HepG2 (cell line): Measurements from ENCODE around the gene SPDL1. TPM values are rescaled to one million over a fixed set of nuclear protein-coding genes. Genes with fewer than 3 reads are reported as not detected.

Source experiments
- ATAC-seq: fragments of 200-7000 bp; cut with Tn5 transposase; 3 replicates; pipeline ENCODE4 v1.9.1; 2020; ENCODE audit warnings: mild to moderate bottlenecking, moderate library complexity
- BruUV-seq: library from RNA; stranded (reverse); fragments of 400-500 nt; replicated peaks from 2 replicates; lab custom pipeline; 2021; lab: Mats Ljungman, UMichigan
- CTCF ChIA-PET: fragments of 300-600 bp; formaldehyde crosslinking; extraction: SDS; loops from one replicate; lab custom pipeline; 2021; ENCODE audit warnings: low total read pairs, inconsistent platforms, low intra/inter-chr PET ratio; lab: Yijun Ruan, JAX
- POLR2A ChIA-PET: fragments of 350-600 bp; sonication (Branson Sonifier 250); formaldehyde crosslinking; loops from one replicate; lab custom pipeline; 2020; ENCODE audit warnings: antibody characterized with exemption, inconsistent platforms; lab: Yijun Ruan, JAX
- DNase-seq: peaks from one replicate; pipeline ENCODE4 v3.0.0-alpha.2; 2015; ENCODE audit warnings: low spot score
- FAIRE-seq: peaks from 3 replicates; lab custom pipeline; 2011; peaks lifted over from hg19 to GRCh38; lab: Jason Lieb, UNC
- H2AFZ ChIP-seq: one replicate; pipeline ENCODE4 v1.6.1; 2011; ENCODE audit warnings: low read length, inconsistent platforms
- H3K27ac ChIP-seq: fragments of 300-600 bp; 3 replicates; pipeline ENCODE4 v1.8.0; 2011; ENCODE audit warnings: mixed run types, mild to moderate bottlenecking, mixed read lengths, low read length, inconsistent platforms; ENCODE audit not compliant: insufficient read depth; ENCODE audit errors: extremely low read length
- H3K27me3 ChIP-seq, 2 experiments: fragments of 200-600 bp in 1 of 2; 2 replicates in 1 of 2; 3 replicates in 1 of 2; pipeline versions ENCODE4 v1.6.0 to v1.8.0; 2011; ENCODE audit warnings: low read length in 2 of 2, mild to moderate bottlenecking in 2 of 2, moderate library complexity in 2 of 2, inconsistent platforms in 1 of 2; ENCODE audit not compliant: insufficient read depth in 2 of 2, control insufficient read depth in 1 of 2
- H3K36me3 ChIP-seq, 2 experiments: fragments of 200-600 bp in 1 of 2; replicated peaks in 1 of 2; 2 replicates in 1 of 2; 3 replicates in 1 of 2; pipeline versions ENCODE4 v1.5.1 to v1.8.0; 2011; ENCODE audit warnings: low read length in 2 of 2, inconsistent platforms in 1 of 2; ENCODE audit not compliant: insufficient read depth in 2 of 2, control insufficient read depth in 1 of 2
- H3K4me1 ChIP-seq: 2 replicates; pipeline ENCODE4 v1.5.1; 2012; ENCODE audit warnings: low read length, inconsistent platforms; ENCODE audit not compliant: insufficient read depth
- H3K4me2 ChIP-seq: 2 replicates; pipeline ENCODE4 v1.6.0; 2011; ENCODE audit warnings: low read depth, low read length, inconsistent platforms
- H3K4me3 ChIP-seq, 3 experiments: fragments of 200-600 bp in 1 of 3; sonication (generic), shearing (Covaris generic) in 1 of 3; replicated peaks in 1 of 3; 2 replicates each; pipeline ENCODE4 v1.5.1; 2011 to 2016; ENCODE audit warnings: low read length in 3 of 3, inconsistent platforms in 2 of 3, low read depth in 2 of 3, mild to moderate bottlenecking in 2 of 3, control low read depth in 1 of 3, mixed read lengths in 1 of 3; ENCODE audit not compliant: insufficient read depth in 1 of 3
- H3K79me2 ChIP-seq: one replicate; pipeline ENCODE4 v1.6.1; 2011; ENCODE audit warnings: low read length, inconsistent platforms; ENCODE audit not compliant: insufficient read depth
- H3K9ac ChIP-seq: 2 replicates; pipeline ENCODE4 v1.6.0; 2011; ENCODE audit warnings: mild to moderate bottlenecking, low read depth, low read length, inconsistent platforms; ENCODE audit not compliant: insufficient read depth
- H3K9me3 ChIP-seq: 2 replicates; pipeline ENCODE4 v1.5.1; 2012; ENCODE audit warnings: mild to moderate bottlenecking, low read length
- H4K20me1 ChIP-seq: 2 replicates; pipeline ENCODE4 v1.6.0; 2011; ENCODE audit warnings: inconsistent platforms, mild to moderate bottlenecking, low read length, moderate library complexity; ENCODE audit not compliant: insufficient read depth
- FOXA3 ChIP-seq: IDR thresholded peaks from 2 replicates; pipeline ENCODE4 v1.6.1; 2016; ENCODE audit warnings: missing genetic modification reagents, missing compliant biosample characterization
- MEIS2 ChIP-seq: sonication (generic); formaldehyde crosslinking; IDR thresholded peaks from 2 replicates; pipeline ENCODE4 v1.9.0; 2021; ENCODE audit warnings: mild to moderate bottlenecking, missing genetic modification reagents
- RARA ChIP-seq: IDR thresholded peaks from 2 replicates; pipeline ENCODE4 v1.6.1; 2016; ENCODE audit warnings: missing genetic modification reagents, missing compliant biosample characterization
- SP5 ChIP-seq: IDR thresholded peaks from 2 replicates; pipeline ENCODE4 v1.6.1; 2016; ENCODE audit warnings: low read depth, borderline replicate concordance
- THAP11 ChIP-seq: IDR thresholded peaks from 2 replicates; pipeline ENCODE4 v1.6.1; 2016; ENCODE audit warnings: missing biosample characterization, missing genetic modification reagents
- ZBTB1 ChIP-seq: sonication (generic); formaldehyde crosslinking; IDR thresholded peaks from 2 replicates; pipeline ENCODE4 v1.4.0; 2020; ENCODE audit warnings: missing genetic modification reagents, borderline replicate concordance
- ZNF33A ChIP-seq: sonication (generic); formaldehyde crosslinking; IDR thresholded peaks from 2 replicates; pipeline ENCODE4 v1.5.1; 2020; ENCODE audit warnings: missing genetic modification reagents, mild to moderate bottlenecking, moderate library complexity, borderline replicate concordance
- ZNF496 ChIP-seq: sonication (generic); formaldehyde crosslinking; IDR thresholded peaks from 2 replicates; pipeline ENCODE4 v1.8.1; 2023; ENCODE audit warnings: mild to moderate bottlenecking, moderate library complexity, missing genetic modification reagents; ENCODE audit not compliant: insufficient replicate concordance
- ZNF790 ChIP-seq: sonication (generic); formaldehyde crosslinking; IDR thresholded peaks from 2 replicates; pipeline ENCODE4 v1.8.0; 2022; ENCODE audit warnings: missing genetic modification reagents, mild to moderate bottlenecking, borderline replicate concordance
- in situ Hi-C: cut with HindIII; loops from 2 replicates; pipeline ENCODE4 v1.10.0; 2017; ENCODE audit warnings: low pct_unique_long_range_greater_than_20kb; ENCODE audit not compliant: extremely low pct_ligation_motif_present
- intact Hi-C: fragments of 100-400 bp; cut with micrococcal nuclease; formaldehyde crosslinking; loops from one replicate; pipeline ENCODE4 v1.10.0; 2022; ENCODE audit not compliant: unreplicated experiment
- polyA plus RNA-seq, 8 experiments: library from polyadenylated mRNA; depleted of rRNA in 3 of 8; stranded (reverse) in 7 of 8; unstranded in 1 of 8; fragments of >200 nt; fragmentation: Illumina TruSeq in 4 of 8; extraction: Trizol in 4 of 8; gene quantifications; 2 replicates each; pipeline versions ENCODE4 v1.2.1 to v1.2.3, GENCODE V29; 2011 to 2016; ENCODE audit warnings: low read depth in 4 of 8, missing spikeins in 1 of 8, mixed read lengths in 1 of 8; ENCODE audit not compliant: insufficient read depth in 1 of 8
- total RNA-seq, 5 experiments: library from RNA; depleted of rRNA; stranded (reverse); fragments of >200 nt; fragmentation: Illumina TruSeq; extraction: Trizol; gene quantifications; 2 replicates each; pipeline ENCODE4 v1.2.3, GENCODE V29; 2016; ENCODE audit warnings: low read depth in 1 of 5
- TF ChIP-seq, protein P1 (sequence below): sonication (generic); formaldehyde crosslinking; IDR thresholded peaks from 2 replicates; pipeline ENCODE4 v1.9.0; 2022; ENCODE audit warnings: missing genetic modification reagents, mild to moderate bottlenecking, borderline replicate concordance
- TF ChIP-seq, protein P2 (sequence below): sonication (generic); formaldehyde crosslinking; IDR thresholded peaks from 2 replicates; pipeline ENCODE4 v1.4.0; 2020; ENCODE audit warnings: missing genetic modification reagents, borderline replicate concordance
- TF ChIP-seq, protein P3 (sequence below): sonication (generic); formaldehyde crosslinking; IDR thresholded peaks from 2 replicates; pipeline ENCODE4 v1.5.1; 2020; ENCODE audit warnings: missing genetic modification reagents, mild to moderate bottlenecking, borderline replicate concordance
- TF ChIP-seq, protein P4 (sequence below): sonication (generic); formaldehyde crosslinking; IDR thresholded peaks from 2 replicates; pipeline ENCODE4 v1.5.0; 2020; ENCODE audit warnings: mild to moderate bottlenecking, missing genetic modification reagents
- TF ChIP-seq, protein P5 (sequence below): sonication (generic); formaldehyde crosslinking; IDR thresholded peaks from 2 replicates; pipeline ENCODE4 v1.4.0; 2020; ENCODE audit warnings: missing genetic modification reagents, low read depth, mild to moderate bottlenecking, borderline replicate concordance

Gene SPDL1
- total and polyA plus RNA-seq, 2 of the 13 experiments (the other 11 are each of a cell fraction or from before 2014, with no cell fraction given) = 10.9 to 36.6 TPM

DNA sequence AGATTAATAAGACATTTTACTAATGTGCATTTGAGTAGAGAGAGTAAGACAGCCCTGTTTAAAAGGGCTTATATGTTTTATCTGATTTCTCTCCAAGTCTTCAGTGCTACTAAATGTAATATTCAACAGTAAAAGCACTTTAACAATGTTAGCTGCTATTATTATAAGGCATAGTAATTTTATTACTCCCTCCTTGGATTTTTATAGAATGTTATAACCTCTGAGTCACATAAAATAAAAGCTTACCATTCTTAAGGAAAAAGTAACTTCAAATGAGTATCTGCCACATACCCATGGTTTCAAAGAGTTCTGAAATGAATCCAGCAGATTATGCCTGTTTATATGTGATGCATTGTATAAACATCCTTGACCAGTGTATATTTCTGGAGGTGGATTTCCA lies 19.0 kb downstream of the SPDL1 start:
- intact Hi-C loops = no loop called here
- H4K20me1 ChIP-seq = no peaks in the 10 kb centered on the region
- ChIA-PET POLR2A (no interaction called here), CTCF (no interaction called here)
- no peak overlapping the region for H3K4me2 ChIP-seq
- in situ Hi-C loops = no loop called here
- H2AFZ ChIP-seq = no peak overlapping the region
- BruUV-seq = no TSS peak
- peaks cover 5 to 38% of the 10 kb centered on the region in 2 experiments for H3K36me3 ChIP-seq
- H3K4me1 ChIP-seq = no peaks in the 10 kb centered on the region
- DNase-seq (no peak), ATAC-seq (no peak), FAIRE-seq (no peak)
- no peaks in the 10 kb centered on the region for H3K9me3 ChIP-seq
- no peaks in the 10 kb centered on the region for H3K79me2 ChIP-seq
- no peak overlapping the region for H3K4me3 ChIP-seq
- no peak overlapping the region for H3K27ac ChIP-seq
- H3K27me3 ChIP-seq = no peaks in the 10 kb centered on the region
- no peak overlapping the region for H3K9ac ChIP-seq
- TF ChIP-seq ZNF496 (CRISPR knock-in tag) = no peak
- no peak for TF ChIP-seq FOXA3 (CRISPR knock-in tag)
- TF ChIP-seq, protein P1, sequence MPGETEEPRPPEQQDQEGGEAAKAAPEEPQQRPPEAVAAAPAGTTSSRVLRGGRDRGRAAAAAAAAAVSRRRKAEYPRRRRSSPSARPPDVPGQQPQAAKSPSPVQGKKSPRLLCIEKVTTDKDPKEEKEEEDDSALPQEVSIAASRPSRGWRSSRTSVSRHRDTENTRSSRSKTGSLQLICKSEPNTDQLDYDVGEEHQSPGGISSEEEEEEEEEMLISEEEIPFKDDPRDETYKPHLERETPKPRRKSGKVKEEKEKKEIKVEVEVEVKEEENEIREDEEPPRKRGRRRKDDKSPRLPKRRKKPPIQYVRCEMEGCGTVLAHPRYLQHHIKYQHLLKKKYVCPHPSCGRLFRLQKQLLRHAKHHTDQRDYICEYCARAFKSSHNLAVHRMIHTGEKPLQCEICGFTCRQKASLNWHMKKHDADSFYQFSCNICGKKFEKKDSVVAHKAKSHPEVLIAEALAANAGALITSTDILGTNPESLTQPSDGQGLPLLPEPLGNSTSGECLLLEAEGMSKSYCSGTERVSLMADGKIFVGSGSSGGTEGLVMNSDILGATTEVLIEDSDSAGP (CRISPR knock-in tag) = no peak
- no peak for TF ChIP-seq ZNF790 (CRISPR knock-in tag)
- TF ChIP-seq SP5 (CRISPR knock-in tag) = no peak
- TF ChIP-seq, protein P2, sequence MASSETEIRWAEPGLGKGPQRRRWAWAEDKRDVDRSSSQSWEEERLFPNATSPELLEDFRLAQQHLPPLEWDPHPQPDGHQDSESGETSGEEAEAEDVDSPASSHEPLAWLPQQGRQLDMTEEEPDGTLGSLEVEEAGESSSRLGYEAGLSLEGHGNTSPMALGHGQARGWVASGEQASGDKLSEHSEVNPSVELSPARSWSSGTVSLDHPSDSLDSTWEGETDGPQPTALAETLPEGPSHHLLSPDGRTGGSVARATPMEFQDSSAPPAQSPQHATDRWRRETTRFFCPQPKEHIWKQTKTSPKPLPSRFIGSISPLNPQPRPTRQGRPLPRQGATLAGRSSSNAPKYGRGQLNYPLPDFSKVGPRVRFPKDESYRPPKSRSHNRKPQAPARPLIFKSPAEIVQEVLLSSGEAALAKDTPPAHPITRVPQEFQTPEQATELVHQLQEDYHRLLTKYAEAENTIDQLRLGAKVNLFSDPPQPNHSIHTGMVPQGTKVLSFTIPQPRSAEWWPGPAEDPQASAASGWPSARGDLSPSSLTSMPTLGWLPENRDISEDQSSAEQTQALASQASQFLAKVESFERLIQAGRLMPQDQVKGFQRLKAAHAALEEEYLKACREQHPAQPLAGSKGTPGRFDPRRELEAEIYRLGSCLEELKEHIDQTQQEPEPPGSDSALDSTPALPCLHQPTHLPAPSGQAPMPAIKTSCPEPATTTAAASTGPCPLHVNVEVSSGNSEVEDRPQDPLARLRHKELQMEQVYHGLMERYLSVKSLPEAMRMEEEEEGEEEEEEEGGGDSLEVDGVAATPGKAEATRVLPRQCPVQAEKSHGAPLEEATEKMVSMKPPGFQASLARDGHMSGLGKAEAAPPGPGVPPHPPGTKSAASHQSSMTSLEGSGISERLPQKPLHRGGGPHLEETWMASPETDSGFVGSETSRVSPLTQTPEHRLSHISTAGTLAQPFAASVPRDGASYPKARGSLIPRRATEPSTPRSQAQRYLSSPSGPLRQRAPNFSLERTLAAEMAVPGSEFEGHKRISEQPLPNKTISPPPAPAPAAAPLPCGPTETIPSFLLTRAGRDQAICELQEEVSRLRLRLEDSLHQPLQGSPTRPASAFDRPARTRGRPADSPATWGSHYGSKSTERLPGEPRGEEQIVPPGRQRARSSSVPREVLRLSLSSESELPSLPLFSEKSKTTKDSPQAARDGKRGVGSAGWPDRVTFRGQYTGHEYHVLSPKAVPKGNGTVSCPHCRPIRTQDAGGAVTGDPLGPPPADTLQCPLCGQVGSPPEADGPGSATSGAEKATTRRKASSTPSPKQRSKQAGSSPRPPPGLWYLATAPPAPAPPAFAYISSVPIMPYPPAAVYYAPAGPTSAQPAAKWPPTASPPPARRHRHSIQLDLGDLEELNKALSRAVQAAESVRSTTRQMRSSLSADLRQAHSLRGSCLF (CRISPR knock-in tag) = no peak
- TF ChIP-seq RARA = no peak
- TF ChIP-seq, protein P3, sequence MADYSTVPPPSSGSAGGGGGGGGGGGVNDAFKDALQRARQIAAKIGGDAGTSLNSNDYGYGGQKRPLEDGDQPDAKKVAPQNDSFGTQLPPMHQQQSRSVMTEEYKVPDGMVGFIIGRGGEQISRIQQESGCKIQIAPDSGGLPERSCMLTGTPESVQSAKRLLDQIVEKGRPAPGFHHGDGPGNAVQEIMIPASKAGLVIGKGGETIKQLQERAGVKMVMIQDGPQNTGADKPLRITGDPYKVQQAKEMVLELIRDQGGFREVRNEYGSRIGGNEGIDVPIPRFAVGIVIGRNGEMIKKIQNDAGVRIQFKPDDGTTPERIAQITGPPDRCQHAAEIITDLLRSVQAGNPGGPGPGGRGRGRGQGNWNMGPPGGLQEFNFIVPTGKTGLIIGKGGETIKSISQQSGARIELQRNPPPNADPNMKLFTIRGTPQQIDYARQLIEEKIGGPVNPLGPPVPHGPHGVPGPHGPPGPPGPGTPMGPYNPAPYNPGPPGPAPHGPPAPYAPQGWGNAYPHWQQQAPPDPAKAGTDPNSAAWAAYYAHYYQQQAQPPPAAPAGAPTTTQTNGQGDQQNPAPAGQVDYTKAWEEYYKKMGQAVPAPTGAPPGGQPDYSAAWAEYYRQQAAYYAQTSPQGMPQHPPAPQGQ (CRISPR knock-in tag) = no peak
- TF ChIP-seq MEIS2 (CRISPR knock-in tag) = no peak
- TF ChIP-seq, protein P4, sequence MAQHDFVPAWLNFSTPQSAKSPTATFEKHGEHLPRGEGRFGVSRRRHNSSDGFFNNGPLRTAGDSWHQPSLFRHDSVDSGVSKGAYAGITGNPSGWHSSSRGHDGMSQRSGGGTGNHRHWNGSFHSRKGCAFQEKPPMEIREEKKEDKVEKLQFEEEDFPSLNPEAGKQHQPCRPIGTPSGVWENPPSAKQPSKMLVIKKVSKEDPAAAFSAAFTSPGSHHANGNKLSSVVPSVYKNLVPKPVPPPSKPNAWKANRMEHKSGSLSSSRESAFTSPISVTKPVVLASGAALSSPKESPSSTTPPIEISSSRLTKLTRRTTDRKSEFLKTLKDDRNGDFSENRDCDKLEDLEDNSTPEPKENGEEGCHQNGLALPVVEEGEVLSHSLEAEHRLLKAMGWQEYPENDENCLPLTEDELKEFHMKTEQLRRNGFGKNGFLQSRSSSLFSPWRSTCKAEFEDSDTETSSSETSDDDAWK (CRISPR knock-in tag) = no peak
- TF ChIP-seq, protein P5, sequence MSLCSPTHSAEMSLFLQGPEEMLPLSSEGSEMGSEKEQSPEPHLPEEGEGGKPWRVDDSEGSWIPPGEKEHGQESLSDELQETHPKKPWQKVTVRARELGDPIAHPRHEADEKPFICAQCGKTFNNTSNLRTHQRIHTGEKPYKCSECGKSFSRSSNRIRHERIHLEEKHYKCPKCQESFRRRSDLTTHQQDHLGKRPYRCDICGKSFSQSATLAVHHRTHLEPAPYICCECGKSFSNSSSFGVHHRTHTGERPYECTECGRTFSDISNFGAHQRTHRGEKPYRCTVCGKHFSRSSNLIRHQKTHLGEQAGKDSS (CRISPR knock-in tag) = no peak
- no peak for TF ChIP-seq THAP11 (CRISPR knock-in tag)
- no peak for TF ChIP-seq ZBTB1
- TF ChIP-seq ZNF33A (CRISPR knock-in tag) = no peak
